HepG2 (cell line): ENCODE data around the gene CNPPD1. TPM values are rescaled to one million over a fixed set of nuclear protein-coding genes. Genes with fewer than 3 reads are reported as not detected.

Source experiments
- HMGA1 ChIP-seq: sonication (generic); formaldehyde crosslinking; conservative IDR thresholded peaks from 2 replicates; pipeline ENCODE4 v1.4.0; 2020; ENCODE audit warnings: missing genetic modification reagents
- MIXL1 ChIP-seq: IDR thresholded peaks from 2 replicates; pipeline ENCODE4 v1.6.1; 2016
- NFRKB ChIP-seq: fragments of 450-650 bp; IDR thresholded peaks from 2 replicates; pipeline ENCODE4 v1.6.1; 2017
- RFX3 ChIP-seq: IDR thresholded peaks from 2 replicates; pipeline ENCODE4 v1.6.1; 2016; ENCODE audit warnings: missing biosample characterization, missing genetic modification reagents
- SP140L ChIP-seq: sonication (generic); formaldehyde crosslinking; IDR thresholded peaks from 2 replicates; pipeline ENCODE4 v1.4.0; 2020; ENCODE audit warnings: missing genetic modification reagents, borderline replicate concordance
- ZNF143 ChIP-seq: sonication (generic); formaldehyde crosslinking; IDR thresholded peaks from 2 replicates; pipeline ENCODE4 v1.4.0; 2020; ENCODE audit warnings: missing genetic modification reagents
- ZNF20 ChIP-seq: sonication (generic); formaldehyde crosslinking; IDR thresholded peaks from 2 replicates; pipeline ENCODE4 v1.4.0; 2020; ENCODE audit warnings: mild to moderate bottlenecking, moderate library complexity, missing genetic modification reagents
- ZNF616 ChIP-seq: sonication (generic); formaldehyde crosslinking; IDR thresholded peaks from 2 replicates; pipeline ENCODE4 v1.5.0; 2020; ENCODE audit warnings: low read depth, mild to moderate bottlenecking, missing genetic modification reagents
- ZNF883 ChIP-seq: sonication (generic); formaldehyde crosslinking; IDR thresholded peaks from 2 replicates; pipeline ENCODE4 v1.5.1; 2020; ENCODE audit warnings: mild to moderate bottlenecking, missing genetic modification reagents; ENCODE audit errors: not compliant biosample characterization
- polyA plus RNA-seq, 8 experiments: library from polyadenylated mRNA; depleted of rRNA in 3 of 8; stranded (reverse) in 7 of 8; unstranded in 1 of 8; fragments of >200 nt; fragmentation: Illumina TruSeq in 4 of 8; extraction: Trizol in 4 of 8; gene quantifications; 2 replicates each; pipeline versions ENCODE4 v1.2.1 to v1.2.3, GENCODE V29; 2011 to 2016; ENCODE audit warnings: low read depth in 4 of 8, missing spikeins in 1 of 8, mixed read lengths in 1 of 8; ENCODE audit not compliant: insufficient read depth in 1 of 8
- total RNA-seq, 5 experiments: library from RNA; depleted of rRNA; stranded (reverse); fragments of >200 nt; fragmentation: Illumina TruSeq; extraction: Trizol; gene quantifications; 2 replicates each; pipeline ENCODE4 v1.2.3, GENCODE V29; 2016; ENCODE audit warnings: low read depth in 1 of 5
- TF ChIP-seq, protein P1 (sequence below): sonication (generic); formaldehyde crosslinking; IDR thresholded peaks from 2 replicates; pipeline ENCODE4 v1.4.0; 2020; ENCODE audit warnings: missing genetic modification reagents, borderline replicate concordance
- TF ChIP-seq, protein P2 (sequence below): IDR thresholded peaks from 2 replicates; pipeline ENCODE4 v1.6.1; 2016
- TF ChIP-seq, protein P3 (sequence below): sonication (generic); formaldehyde crosslinking; IDR thresholded peaks from 2 replicates; pipeline ENCODE4 v1.5.1; 2020; ENCODE audit warnings: mild to moderate bottlenecking, missing genetic modification reagents, moderate library complexity
- TF ChIP-seq, protein P4 (sequence below): sonication (generic); formaldehyde crosslinking; IDR thresholded peaks from 2 replicates; pipeline ENCODE4 v1.4.0; 2020; ENCODE audit warnings: mild to moderate bottlenecking, missing genetic modification reagents
- TF ChIP-seq, protein P5 (sequence below): sonication (generic); formaldehyde crosslinking; IDR thresholded peaks from 2 replicates; pipeline ENCODE4 v1.4.0; 2020; ENCODE audit warnings: missing genetic modification reagents

CNPPD1 gene
- total and polyA plus RNA-seq, 2 of the 13 experiments (the other 11 are each of a cell fraction or from before 2014, with no cell fraction given), result 35.5 to 49.4 TPM

DNA sequence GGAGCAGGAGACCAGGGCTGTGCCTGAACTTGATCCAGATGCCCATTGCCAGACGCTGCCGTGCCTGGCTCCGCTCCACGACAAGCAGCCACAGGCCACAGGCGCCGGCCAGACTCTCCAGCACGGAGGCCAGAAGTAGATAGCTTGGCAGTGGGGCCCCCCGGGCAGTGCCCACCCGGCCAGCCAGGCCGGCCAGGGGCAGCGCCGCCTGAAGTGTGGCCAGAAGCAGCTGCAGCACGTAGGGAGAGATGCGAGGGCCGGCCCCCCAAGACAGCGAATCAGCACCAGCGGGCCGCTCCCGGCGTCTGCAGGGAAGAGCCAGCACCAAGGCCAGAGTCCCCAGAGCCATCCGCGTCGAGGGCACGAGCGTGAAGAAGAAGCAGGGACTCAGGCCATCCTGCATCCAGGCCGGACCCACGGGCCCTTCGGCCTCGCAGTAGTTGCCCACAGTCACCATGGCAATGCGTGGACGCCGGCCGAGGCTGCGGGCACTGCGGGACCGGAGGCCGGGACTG, 41.5 kb upstream of the CNPPD1 start (continued):
- TF ChIP-seq, protein P1, sequence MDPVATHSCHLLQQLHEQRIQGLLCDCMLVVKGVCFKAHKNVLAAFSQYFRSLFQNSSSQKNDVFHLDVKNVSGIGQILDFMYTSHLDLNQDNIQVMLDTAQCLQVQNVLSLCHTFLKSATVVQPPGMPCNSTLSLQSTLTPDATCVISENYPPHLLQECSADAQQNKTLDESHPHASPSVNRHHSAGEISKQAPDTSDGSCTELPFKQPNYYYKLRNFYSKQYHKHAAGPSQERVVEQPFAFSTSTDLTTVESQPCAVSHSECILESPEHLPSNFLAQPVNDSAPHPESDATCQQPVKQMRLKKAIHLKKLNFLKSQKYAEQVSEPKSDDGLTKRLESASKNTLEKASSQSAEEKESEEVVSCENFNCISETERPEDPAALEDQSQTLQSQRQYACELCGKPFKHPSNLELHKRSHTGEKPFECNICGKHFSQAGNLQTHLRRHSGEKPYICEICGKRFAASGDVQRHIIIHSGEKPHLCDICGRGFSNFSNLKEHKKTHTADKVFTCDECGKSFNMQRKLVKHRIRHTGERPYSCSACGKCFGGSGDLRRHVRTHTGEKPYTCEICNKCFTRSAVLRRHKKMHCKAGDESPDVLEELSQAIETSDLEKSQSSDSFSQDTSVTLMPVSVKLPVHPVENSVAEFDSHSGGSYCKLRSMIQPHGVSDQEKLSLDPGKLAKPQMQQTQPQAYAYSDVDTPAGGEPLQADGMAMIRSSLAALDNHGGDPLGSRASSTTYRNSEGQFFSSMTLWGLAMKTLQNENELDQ (CRISPR knock-in tag), result no peak
- TF ChIP-seq, protein P2, sequence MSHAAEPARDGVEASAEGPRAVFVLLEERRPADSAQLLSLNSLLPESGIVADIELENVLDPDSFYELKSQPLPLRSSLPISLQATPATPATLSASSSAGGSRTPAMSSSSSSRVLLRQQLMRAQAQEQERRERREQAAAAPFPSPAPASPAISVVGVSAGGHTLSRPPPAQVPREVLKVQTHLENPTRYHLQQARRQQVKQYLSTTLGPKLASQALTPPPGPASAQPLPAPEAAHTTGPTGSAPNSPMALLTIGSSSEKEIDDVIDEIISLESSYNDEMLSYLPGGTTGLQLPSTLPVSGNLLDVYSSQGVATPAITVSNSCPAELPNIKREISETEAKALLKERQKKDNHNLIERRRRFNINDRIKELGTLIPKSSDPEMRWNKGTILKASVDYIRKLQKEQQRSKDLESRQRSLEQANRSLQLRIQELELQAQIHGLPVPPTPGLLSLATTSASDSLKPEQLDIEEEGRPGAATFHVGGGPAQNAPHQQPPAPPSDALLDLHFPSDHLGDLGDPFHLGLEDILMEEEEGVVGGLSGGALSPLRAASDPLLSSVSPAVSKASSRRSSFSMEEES (CRISPR knock-in tag), result no peak
- TF ChIP-seq ZNF616 (CRISPR knock-in tag) (no peak), RFX3 (CRISPR knock-in tag) (peak; percentile 70), HMGA1 (no peak), ZNF20 (no peak), ZNF143 (CRISPR knock-in tag) (no peak), NFRKB (no peak), SP140L (CRISPR knock-in tag) (no peak), ZNF883 (CRISPR knock-in tag) (no peak), MIXL1 (no peak)
- TF ChIP-seq, protein P3, sequence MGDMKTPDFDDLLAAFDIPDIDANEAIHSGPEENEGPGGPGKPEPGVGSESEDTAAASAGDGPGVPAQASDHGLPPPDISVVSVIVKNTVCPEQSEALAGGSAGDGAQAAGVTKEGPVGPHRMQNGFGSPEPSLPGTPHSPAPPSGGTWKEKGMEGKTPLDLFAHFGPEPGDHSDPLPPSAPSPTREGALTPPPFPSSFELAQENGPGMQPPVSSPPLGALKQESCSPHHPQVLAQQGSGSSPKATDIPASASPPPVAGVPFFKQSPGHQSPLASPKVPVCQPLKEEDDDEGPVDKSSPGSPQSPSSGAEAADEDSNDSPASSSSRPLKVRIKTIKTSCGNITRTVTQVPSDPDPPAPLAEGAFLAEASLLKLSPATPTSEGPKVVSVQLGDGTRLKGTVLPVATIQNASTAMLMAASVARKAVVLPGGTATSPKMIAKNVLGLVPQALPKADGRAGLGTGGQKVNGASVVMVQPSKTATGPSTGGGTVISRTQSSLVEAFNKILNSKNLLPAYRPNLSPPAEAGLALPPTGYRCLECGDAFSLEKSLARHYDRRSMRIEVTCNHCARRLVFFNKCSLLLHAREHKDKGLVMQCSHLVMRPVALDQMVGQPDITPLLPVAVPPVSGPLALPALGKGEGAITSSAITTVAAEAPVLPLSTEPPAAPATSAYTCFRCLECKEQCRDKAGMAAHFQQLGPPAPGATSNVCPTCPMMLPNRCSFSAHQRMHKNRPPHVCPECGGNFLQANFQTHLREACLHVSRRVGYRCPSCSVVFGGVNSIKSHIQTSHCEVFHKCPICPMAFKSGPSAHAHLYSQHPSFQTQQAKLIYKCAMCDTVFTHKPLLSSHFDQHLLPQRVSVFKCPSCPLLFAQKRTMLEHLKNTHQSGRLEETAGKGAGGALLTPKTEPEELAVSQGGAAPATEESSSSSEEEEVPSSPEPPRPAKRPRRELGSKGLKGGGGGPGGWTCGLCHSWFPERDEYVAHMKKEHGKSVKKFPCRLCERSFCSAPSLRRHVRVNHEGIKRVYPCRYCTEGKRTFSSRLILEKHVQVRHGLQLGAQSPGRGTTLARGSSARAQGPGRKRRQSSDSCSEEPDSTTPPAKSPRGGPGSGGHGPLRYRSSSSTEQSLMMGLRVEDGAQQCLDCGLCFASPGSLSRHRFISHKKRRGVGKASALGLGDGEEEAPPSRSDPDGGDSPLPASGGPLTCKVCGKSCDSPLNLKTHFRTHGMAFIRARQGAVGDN, result no peak
- TF ChIP-seq, protein P4, sequence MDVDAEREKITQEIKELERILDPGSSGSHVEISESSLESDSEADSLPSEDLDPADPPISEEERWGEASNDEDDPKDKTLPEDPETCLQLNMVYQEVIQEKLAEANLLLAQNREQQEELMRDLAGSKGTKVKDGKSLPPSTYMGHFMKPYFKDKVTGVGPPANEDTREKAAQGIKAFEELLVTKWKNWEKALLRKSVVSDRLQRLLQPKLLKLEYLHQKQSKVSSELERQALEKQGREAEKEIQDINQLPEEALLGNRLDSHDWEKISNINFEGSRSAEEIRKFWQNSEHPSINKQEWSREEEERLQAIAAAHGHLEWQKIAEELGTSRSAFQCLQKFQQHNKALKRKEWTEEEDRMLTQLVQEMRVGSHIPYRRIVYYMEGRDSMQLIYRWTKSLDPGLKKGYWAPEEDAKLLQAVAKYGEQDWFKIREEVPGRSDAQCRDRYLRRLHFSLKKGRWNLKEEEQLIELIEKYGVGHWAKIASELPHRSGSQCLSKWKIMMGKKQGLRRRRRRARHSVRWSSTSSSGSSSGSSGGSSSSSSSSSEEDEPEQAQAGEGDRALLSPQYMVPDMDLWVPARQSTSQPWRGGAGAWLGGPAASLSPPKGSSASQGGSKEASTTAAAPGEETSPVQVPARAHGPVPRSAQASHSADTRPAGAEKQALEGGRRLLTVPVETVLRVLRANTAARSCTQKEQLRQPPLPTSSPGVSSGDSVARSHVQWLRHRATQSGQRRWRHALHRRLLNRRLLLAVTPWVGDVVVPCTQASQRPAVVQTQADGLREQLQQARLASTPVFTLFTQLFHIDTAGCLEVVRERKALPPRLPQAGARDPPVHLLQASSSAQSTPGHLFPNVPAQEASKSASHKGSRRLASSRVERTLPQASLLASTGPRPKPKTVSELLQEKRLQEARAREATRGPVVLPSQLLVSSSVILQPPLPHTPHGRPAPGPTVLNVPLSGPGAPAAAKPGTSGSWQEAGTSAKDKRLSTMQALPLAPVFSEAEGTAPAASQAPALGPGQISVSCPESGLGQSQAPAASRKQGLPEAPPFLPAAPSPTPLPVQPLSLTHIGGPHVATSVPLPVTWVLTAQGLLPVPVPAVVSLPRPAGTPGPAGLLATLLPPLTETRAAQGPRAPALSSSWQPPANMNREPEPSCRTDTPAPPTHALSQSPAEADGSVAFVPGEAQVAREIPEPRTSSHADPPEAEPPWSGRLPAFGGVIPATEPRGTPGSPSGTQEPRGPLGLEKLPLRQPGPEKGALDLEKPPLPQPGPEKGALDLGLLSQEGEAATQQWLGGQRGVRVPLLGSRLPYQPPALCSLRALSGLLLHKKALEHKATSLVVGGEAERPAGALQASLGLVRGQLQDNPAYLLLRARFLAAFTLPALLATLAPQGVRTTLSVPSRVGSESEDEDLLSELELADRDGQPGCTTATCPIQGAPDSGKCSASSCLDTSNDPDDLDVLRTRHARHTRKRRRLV (CRISPR knock-in tag), result no peak
- TF ChIP-seq, protein P5, sequence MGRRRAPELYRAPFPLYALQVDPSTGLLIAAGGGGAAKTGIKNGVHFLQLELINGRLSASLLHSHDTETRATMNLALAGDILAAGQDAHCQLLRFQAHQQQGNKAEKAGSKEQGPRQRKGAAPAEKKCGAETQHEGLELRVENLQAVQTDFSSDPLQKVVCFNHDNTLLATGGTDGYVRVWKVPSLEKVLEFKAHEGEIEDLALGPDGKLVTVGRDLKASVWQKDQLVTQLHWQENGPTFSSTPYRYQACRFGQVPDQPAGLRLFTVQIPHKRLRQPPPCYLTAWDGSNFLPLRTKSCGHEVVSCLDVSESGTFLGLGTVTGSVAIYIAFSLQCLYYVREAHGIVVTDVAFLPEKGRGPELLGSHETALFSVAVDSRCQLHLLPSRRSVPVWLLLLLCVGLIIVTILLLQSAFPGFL (CRISPR knock-in tag), result no peak; the same call in 1 of the 2 replicates
